ENCODE measurements around the gene KRT84. TPM values are rescaled to one million over a fixed set of nuclear protein-coding genes. Genes with fewer than 3 reads are reported as not detected.

The KRT84 gene
- total and polyA plus RNA-seq, 8 donors = not detected

GRCh38 chr12:52370926-52371608 is 14.4 kb downstream of the KRT84 start:
- Histone ChIP-seq H3K36me3 (no peaks in the 10 kb centered on the region), H3K9me3 (no peaks in the 10 kb centered on the region), H3K27ac (peak overlapping the region in 3 of 5 donors; percentile 9 to 53 (median 47)), H3K4me1 (peaks cover 0 to 15% (median 5%) of the 10 kb centered on the region in 4 donors), H3K4me3 (no peak overlapping the region), H3K27me3 (peaks cover 0 to 8% (median 0%) of the 10 kb centered on the region in 3 donors)
- 43 to 58% (median 52%) methylated on average over 11 to 12 of the region's 12 CpGs for whole genome bisulfite sequencing, 5 donors
- peak in 1 of 3 donors; percentile 40 for TF ChIP-seq POLR2AphosphoS5 (IDR thresholded peaks at IDR 0.05)
- no peak for TF ChIP-seq POLR2A (IDR thresholded peaks at IDR 0.05)
- intact Hi-C loops (cut with DNase I; ENCODE audit: low total_unique reads) = loop anchor here (5.0 to 10.0 kb wide), 2 partner anchors 496 to 604 kb away; no protein-coding TSS in a partner anchor
- DNase-seq = peak in 1 of 2 donors; percentile 83

GRCh38 chr12:52369809-52370208 is 15.6 kb downstream of the KRT84 start:
- Histone ChIP-seq H3K27me3 (peaks cover 0 to 8% (median 3%) of the 10 kb centered on the region in 3 donors), H3K27ac (no peak overlapping the region), H3K4me3 (no peak overlapping the region), H3K36me3 (no peaks in the 10 kb centered on the region), H3K4me1 (peaks cover 0 to 15% (median 5%) of the 10 kb centered on the region in 4 donors), H3K9me3 (no peaks in the 10 kb centered on the region)
- TF ChIP-seq EP300 (IDR thresholded peaks at IDR 0.05) (no peak), POLR2AphosphoS5 (IDR thresholded peaks at IDR 0.05) (no peak), POLR2A (IDR thresholded peaks at IDR 0.05) (no peak), CTCF (IDR thresholded peaks at IDR 0.05) (no peak)
- intact Hi-C loops (cut with DNase I; ENCODE audit: low total_unique reads) = loop anchor here (5.0 to 10.0 kb wide), 3 partner anchors 497 to 605 kb away; no protein-coding TSS in a partner anchor
- DNase-seq = no peak
- 75 to 100% (median 84%) methylated on average over 1 to 6 of the region's 6 CpGs for WGBS, 5 donors

- no peak for TF ChIP-seq EP300 (IDR thresholded peaks at IDR 0.05)
- TF ChIP-seq CTCF (IDR thresholded peaks at IDR 0.05) = no peak
- no peak for TF ChIP-seq POLR2AphosphoS5 (IDR thresholded peaks at IDR 0.05)
- TF ChIP-seq POLR2A (IDR thresholded peaks at IDR 0.05) = no peak
- 58 to 74% (median 68%) methylated on average over 3 of the region's 3 CpGs for WGBS, 5 donors
- intact Hi-C loops (cut with DNase I; ENCODE audit: low total_unique reads) = loop anchor here (5.0 kb wide), 1 partner anchor 508 kb away; no protein-coding TSS in a partner anchor
Measured at GRCh38 chr12:52369211-52369610, 16.2 kb downstream of the KRT84 start.

GRCh38 chr12:52368508-52368907 is 16.9 kb downstream of the KRT84 start:
- no peak overlapping the region for H3K27ac ChIP-seq
- no peak for DNase-seq
- peaks cover 0 to 8% (median 4%) of the 10 kb centered on the region in 3 donors for H3K27me3 ChIP-seq
- no peak overlapping the region for H3K4me3 ChIP-seq
- 56 to 81% (median 65%) methylated on average over 3 of the region's 3 CpGs for WGBS, 5 donors
- intact Hi-C loops (cut with DNase I; ENCODE audit: low total_unique reads) = loop anchor here (5.0 kb wide), 1 partner anchor 509 kb away; no protein-coding TSS in a partner anchor
- peaks cover 0 to 15% (median 5%) of the 10 kb centered on the region in 4 donors for H3K4me1 ChIP-seq
- H3K36me3 ChIP-seq = no peaks in the 10 kb centered on the region
- no peak for TF ChIP-seq POLR2AphosphoS5 (IDR thresholded peaks at IDR 0.05)
- no peak for TF ChIP-seq CTCF (IDR thresholded peaks at IDR 0.05)
- TF ChIP-seq POLR2A (IDR thresholded peaks at IDR 0.05) = no peak
- no peak for TF ChIP-seq EP300 (IDR thresholded peaks at IDR 0.05)
- H3K9me3 ChIP-seq = no peaks in the 10 kb centered on the region

More at GRCh38 chr12:52369211-52369610, 16.2 kb downstream of the KRT84 start:
- no peak overlapping the region for H3K27ac ChIP-seq
- peaks cover 0 to 8% (median 4%) of the 10 kb centered on the region in 3 donors for H3K27me3 ChIP-seq
- DNase-seq = no peak
- no peaks in the 10 kb centered on the region for H3K36me3 ChIP-seq
- H3K4me3 ChIP-seq = no peak overlapping the region
- no peaks in the 10 kb centered on the region for H3K9me3 ChIP-seq
- peaks cover 0 to 15% (median 5%) of the 10 kb centered on the region in 4 donors for H3K4me1 ChIP-seq

Data from stomach (tissue), 9 donors.